Stimulated activated memory B cell treated with anti-CD40 and anti-IgM and Interleukin-4, amounts not matched to agents 10 μg/mL and 1 μg/mL and 100 μg/mL, for 72 hours (primary cell): ENCODE measurements around the gene BRF1.

Experiments
- ATAC-seq: fragments of 150-1000 bp; cut with Tn5 transposase; 2 replicates; pipeline ENCODE4 v1.10.0; 2021
- H3K27ac Mint-ChIP-seq: one replicate; pipeline ENCODE4 v1.8.0; 2022; ENCODE audit warnings: mild to moderate bottlenecking, mixed read lengths
- H3K27me3 Mint-ChIP-seq: one replicate; pipeline ENCODE4 v1.8.0; 2022; ENCODE audit warnings: mixed read lengths
- H3K36me3 Mint-ChIP-seq: one replicate; pipeline ENCODE4 v1.8.0; 2022; ENCODE audit warnings: mixed read lengths
- H3K4me1 Mint-ChIP-seq: one replicate; pipeline ENCODE4 v1.8.0; 2022; ENCODE audit warnings: mixed read lengths
- H3K4me3 Mint-ChIP-seq: one replicate; pipeline ENCODE4 v1.8.0; 2022; ENCODE audit warnings: mild to moderate bottlenecking, moderate library complexity, mixed read lengths
- H3K9me3 Mint-ChIP-seq: one replicate; pipeline ENCODE4 v1.8.0; 2022; ENCODE audit warnings: mixed read lengths

The BRF1 gene

DNA sequence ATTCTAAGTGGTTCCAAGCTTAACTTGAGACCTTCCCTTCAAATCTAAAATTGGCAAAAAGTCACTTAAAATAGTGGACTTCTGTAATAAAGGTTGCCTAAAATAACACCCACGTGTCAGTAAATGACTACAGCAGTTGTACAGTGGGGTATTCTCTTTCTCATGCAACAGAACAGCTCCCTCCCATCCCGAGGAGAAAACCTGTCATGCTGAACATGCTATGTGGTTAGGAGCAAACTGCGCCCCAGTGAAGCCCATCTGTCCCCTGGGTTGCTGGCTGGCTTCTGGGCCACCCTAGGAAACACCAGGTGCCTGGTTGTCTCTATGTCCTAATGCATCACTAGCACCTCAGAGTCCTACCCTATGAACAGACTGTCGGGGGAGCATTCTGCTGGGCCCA, 49.8 kb downstream of the BRF1 start:
- Mint-ChIP-seq H3K4me1 (peaks cover 48% of the 10 kb centered on the region), H3K27ac (no peak overlapping the region)

DNA sequence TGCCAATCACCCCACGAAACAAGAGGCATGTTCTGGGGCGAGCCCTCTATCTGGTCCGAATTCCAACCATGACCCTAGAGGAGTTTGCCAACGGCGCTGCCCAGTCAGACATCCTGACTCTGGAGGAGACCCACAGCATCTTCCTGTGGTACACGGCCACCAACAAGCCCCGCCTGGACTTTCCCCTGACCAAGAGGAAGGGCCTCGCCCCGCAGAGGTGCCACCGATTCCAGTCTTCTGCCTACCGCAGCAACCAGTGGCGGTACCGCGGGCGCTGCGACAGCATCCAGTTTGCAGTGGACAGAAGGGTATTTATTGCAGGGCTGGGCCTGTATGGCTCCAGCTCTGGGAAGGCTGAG, 50.8 kb downstream of the BRF1 start:
- Mint-ChIP-seq H3K27ac (peak overlapping the region; percentile 61), H3K27me3 (no peaks in the 10 kb centered on the region), H3K4me3 (peak overlapping the region; percentile 69), H3K36me3 (peaks cover 21% of the 10 kb centered on the region), H3K4me1 (peaks cover 49% of the 10 kb centered on the region), H3K9me3 (no peaks in the 10 kb centered on the region)
- ATAC-seq = no peak

More for the DNA sequence above, 49.8 kb downstream of the BRF1 start:
- ATAC-seq = no peak
- H3K36me3 Mint-ChIP-seq = peaks cover 21% of the 10 kb centered on the region
- H3K27me3 Mint-ChIP-seq = no peaks in the 10 kb centered on the region
- no peak overlapping the region for H3K4me3 Mint-ChIP-seq
- no peaks in the 10 kb centered on the region for H3K9me3 Mint-ChIP-seq

DNA sequence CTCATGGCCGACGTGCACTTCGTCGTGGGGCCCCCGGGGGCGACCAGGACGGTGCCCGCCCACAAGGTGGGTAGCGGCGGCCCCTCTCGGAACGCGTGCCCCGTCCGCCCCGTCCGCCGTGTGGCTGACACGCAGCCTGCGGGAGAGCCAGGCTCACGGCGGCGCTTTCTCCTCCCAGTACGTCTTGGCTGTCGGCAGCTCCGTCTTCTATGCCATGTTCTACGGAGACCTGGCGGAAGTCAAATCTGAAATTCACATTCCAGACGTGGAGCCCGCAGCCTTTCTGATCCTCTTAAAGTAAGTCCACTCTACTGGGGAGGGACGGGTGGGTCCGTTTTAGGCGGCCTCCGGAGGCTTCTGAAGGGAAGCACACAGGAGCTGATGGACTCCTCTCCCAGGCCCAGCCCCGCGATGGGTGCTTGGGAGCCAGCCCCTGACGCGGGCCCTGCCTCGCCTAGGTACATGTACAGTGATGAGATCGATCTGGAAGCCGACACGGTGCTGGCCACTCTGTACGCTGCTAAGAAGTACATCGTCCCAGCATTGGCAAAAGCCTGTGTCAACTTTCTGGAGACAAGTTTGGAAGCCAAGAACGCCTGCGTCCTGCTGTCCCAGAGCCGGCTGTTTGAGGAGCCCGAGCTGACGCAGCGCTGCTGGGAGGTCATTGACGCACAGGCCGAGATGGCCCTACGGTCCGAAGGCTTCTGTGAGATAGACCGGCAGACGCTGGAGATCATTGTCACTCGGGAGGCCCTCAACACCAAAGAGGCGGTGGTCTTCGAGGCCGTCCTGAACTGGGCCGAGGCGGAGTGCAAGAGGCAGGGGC, 51.4 kb downstream of the BRF1 start:
- no peak for ATAC-seq
- peak overlapping the region; percentile 69 for H3K4me3 Mint-ChIP-seq
- peaks cover 24% of the 10 kb centered on the region for H3K36me3 Mint-ChIP-seq
- H3K27me3 Mint-ChIP-seq = no peaks in the 10 kb centered on the region
- no peaks in the 10 kb centered on the region for H3K9me3 Mint-ChIP-seq
- H3K27ac Mint-ChIP-seq = peak overlapping the region; percentile 61
- peaks cover 49% of the 10 kb centered on the region for H3K4me1 Mint-ChIP-seq

GRCh38 chr14:105248368-105249181, 52.2 kb downstream of the BRF1 start, which contains the start of gene BTBD6:
TSS of gene BTBD6 (plus strand) at chr14:105248533. CDS start at chr14:105248712, 179 bp downstream.
- peak within 1 kb of the TSS; percentile 85 for H3K4me3 Mint-ChIP-seq

DNA sequence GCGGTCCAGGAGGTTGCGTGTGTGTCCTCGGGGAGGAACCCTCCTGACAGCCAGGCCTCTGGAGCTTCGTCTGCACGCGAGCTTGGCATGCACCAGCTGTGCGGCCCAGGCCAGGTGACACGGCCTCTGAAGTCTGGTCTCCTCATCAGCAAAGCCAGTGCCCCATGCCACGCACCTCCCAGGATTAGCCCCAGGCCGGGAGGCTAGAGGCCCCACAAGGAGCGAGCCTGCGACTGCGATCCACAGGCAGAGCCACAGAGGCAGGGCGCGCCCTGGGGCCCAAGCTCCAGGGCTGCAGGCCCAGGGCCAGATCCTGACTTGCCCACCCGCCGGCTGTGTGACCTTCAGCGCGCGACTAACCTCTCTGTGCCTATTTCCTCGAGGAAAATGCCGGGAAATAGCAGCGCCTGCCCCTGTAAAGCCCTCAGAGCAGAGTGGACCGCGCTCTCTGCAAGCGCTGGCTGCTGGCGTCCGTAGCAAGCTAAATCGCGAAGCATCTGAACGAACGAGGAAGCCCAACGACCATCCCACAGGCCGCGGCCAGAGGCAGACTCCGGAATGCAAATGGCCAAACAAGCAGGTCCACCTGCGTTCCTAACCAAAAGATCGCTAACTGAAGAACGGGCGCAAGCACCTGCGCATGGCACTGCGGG, 53.0 kb downstream of the BRF1 start:
- Mint-ChIP-seq H3K27ac (peak overlapping the region; percentile 76), H3K4me1 (peaks cover 49% of the 10 kb centered on the region), H3K9me3 (no peaks in the 10 kb centered on the region), H3K4me3 (peak overlapping the region; percentile 85), H3K36me3 (peaks cover 31% of the 10 kb centered on the region), H3K27me3 (no peaks in the 10 kb centered on the region)
- no peak for ATAC-seq

More at GRCh38 chr14:105248368-105249181, 52.2 kb downstream of the BRF1 start, which contains the start of gene BTBD6:
- no peaks in the 10 kb centered on the region for H3K9me3 Mint-ChIP-seq
- peak; percentile 95 for ATAC-seq
- peaks cover 49% of the 10 kb centered on the region for H3K4me1 Mint-ChIP-seq
- H3K27ac Mint-ChIP-seq = peak within 1 kb of the TSS; percentile 76
- H3K36me3 Mint-ChIP-seq = peaks cover 28% of the 10 kb centered on the region
- no peaks in the 10 kb centered on the region for H3K27me3 Mint-ChIP-seq

- H3K4me3 Mint-ChIP-seq = no peak overlapping the region
- H3K4me1 Mint-ChIP-seq = peaks cover 49% of the 10 kb centered on the region
- no peak for ATAC-seq
- no peaks in the 10 kb centered on the region for H3K27me3 Mint-ChIP-seq
- H3K9me3 Mint-ChIP-seq = no peaks in the 10 kb centered on the region
- peak overlapping the region; percentile 76 for H3K27ac Mint-ChIP-seq
- H3K36me3 Mint-ChIP-seq = peaks cover 31% of the 10 kb centered on the region
Observed at GRCh38 chr14:105247026-105247425, 53.8 kb downstream of the BRF1 start.

DNA sequence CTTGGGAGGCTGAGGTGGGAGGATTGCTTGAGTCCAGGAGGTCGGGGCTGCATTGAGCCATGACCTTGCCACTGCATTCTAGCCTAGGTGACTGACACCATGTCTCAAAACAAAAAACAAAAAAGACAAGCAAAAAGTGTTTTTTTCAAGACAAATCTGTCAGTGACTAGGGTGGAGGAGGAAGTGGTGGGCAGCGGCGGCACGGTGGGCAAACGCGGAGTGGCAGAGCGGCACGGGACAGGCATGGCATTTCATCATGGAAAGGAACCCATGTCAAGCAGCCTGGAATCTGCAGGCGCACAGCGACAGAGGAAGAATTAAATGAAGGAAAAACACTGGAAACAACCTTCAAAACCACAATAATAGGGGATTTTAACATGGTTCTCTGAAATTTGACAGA, 56.5 kb downstream of the BRF1 start:
- no peak overlapping the region for H3K27ac Mint-ChIP-seq
- no peak for ATAC-seq
- no peak overlapping the region for H3K4me3 Mint-ChIP-seq
- peaks cover 26% of the 10 kb centered on the region for H3K4me1 Mint-ChIP-seq
- no peaks in the 10 kb centered on the region for H3K27me3 Mint-ChIP-seq
- H3K9me3 Mint-ChIP-seq = no peaks in the 10 kb centered on the region
- H3K36me3 Mint-ChIP-seq = peaks cover 17% of the 10 kb centered on the region

GRCh38 chr14:105241641-105242040, 59.2 kb downstream of the BRF1 start:
- no peak for ATAC-seq
- Mint-ChIP-seq H3K4me3 (no peak overlapping the region), H3K27me3 (no peaks in the 10 kb centered on the region), H3K27ac (no peak overlapping the region), H3K36me3 (peaks cover 15% of the 10 kb centered on the region), H3K9me3 (no peaks in the 10 kb centered on the region), H3K4me1 (peaks cover 9% of the 10 kb centered on the region)

GRCh38 chr14:105240811-105241576, 59.8 kb downstream of the BRF1 start:
- Mint-ChIP-seq H3K9me3 (no peaks in the 10 kb centered on the region), H3K27ac (no peak overlapping the region), H3K4me1 (peaks cover 7% of the 10 kb centered on the region), H3K36me3 (peaks cover 15% of the 10 kb centered on the region), H3K27me3 (no peaks in the 10 kb centered on the region), H3K4me3 (no peak overlapping the region)
- ATAC-seq = no peak

DNA sequence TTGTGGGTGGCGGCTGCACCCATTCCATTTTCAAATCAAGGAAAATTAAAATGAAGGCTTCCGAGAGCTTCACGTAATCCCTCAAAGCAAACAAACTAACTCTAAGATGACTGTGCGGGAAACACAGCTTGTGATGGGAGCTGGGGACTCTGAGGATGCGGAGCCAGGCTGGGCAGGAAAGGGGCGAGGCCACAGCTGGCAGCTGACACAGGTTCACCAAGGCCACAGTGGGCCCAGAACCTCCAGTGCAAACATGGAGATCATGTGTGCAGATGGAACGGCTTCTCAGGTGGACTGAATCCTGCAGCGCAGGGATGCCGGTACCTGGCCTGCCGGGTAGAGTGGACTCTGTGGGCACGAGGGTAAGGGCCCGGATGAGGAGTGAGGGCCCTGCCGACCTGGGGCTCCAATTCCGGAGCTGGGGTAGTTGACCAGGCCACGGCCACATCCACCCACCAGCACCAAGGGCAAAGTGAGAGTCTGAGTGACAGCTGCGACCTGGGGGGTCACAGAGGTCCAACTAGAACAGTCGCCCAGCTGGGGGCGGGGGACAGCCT, 71.6 kb downstream of the BRF1 start:
- H3K27me3 Mint-ChIP-seq = no peaks in the 10 kb centered on the region
- H3K27ac Mint-ChIP-seq = no peak overlapping the region
- H3K9me3 Mint-ChIP-seq = no peaks in the 10 kb centered on the region
- no peak overlapping the region for H3K4me3 Mint-ChIP-seq
- H3K4me1 Mint-ChIP-seq = no peaks in the 10 kb centered on the region
- no peak for ATAC-seq
- peaks cover 20% of the 10 kb centered on the region for H3K36me3 Mint-ChIP-seq

DNA sequence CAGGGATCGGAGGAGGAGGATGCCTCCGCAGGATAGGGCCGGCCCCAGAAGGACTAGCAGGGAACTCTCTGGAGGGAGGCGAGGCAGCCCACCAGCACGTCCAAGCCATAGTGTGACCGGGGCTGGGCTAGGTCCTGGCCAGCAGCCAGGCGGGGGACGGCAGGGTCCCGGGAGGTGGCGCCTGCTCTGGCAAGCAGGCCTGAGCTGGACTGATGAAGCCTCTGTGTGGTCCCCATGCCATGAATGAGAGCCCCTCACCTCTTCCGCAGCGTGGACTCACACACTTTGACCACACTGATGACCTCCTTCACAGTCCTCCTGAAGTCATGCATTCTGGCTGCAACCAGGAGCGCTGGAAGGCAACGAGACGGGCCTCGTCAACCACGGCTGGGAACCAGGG, 72.2 kb downstream of the BRF1 start:
- ATAC-seq = no peak
- Mint-ChIP-seq H3K36me3 (peaks cover 21% of the 10 kb centered on the region), H3K9me3 (no peaks in the 10 kb centered on the region), H3K4me1 (no peaks in the 10 kb centered on the region), H3K4me3 (no peak overlapping the region), H3K27me3 (no peaks in the 10 kb centered on the region), H3K27ac (no peak overlapping the region)

DNA sequence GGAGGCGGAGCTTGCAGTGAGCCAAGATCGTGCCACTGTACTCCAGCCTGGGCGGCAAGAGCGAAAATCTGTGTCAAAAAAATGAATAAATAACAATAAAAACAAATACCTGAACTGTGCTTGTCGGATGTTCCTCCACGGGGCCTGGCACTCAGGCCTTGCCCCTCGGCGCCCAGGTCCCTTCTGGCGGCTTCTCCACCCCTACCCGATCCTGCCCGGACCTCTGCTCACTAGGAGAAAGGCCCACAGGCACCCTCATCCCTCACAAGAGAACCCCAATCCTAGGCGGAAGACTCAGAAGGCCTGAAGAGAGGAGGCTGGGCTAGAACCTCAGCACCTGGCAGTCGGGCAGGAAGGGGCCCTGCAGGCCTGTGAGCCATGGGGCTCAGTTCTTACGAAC, 73.5 kb downstream of the BRF1 start:
- H3K36me3 Mint-ChIP-seq = peaks cover 32% of the 10 kb centered on the region
- no peaks in the 10 kb centered on the region for H3K9me3 Mint-ChIP-seq
- no peak overlapping the region for H3K27ac Mint-ChIP-seq

GRCh38 chr14:105226198-105226597, 74.6 kb downstream of the BRF1 start:
- Mint-ChIP-seq H3K27me3 (no peaks in the 10 kb centered on the region), H3K4me1 (no peaks in the 10 kb centered on the region), H3K36me3 (peaks cover 40% of the 10 kb centered on the region), H3K4me3 (no peak overlapping the region), H3K9me3 (no peaks in the 10 kb centered on the region), H3K27ac (no peak overlapping the region)
- ATAC-seq = no peak

More for the DNA sequence above, 73.5 kb downstream of the BRF1 start:
- Mint-ChIP-seq H3K4me3 (no peak overlapping the region), H3K4me1 (no peaks in the 10 kb centered on the region), H3K27me3 (no peaks in the 10 kb centered on the region)
- ATAC-seq = no peak

GRCh38 chr14:105224845-105225570, 75.8 kb downstream of the BRF1 start:
- Mint-ChIP-seq H3K27me3 (no peaks in the 10 kb centered on the region), H3K9me3 (no peaks in the 10 kb centered on the region), H3K4me3 (no peak overlapping the region), H3K4me1 (no peaks in the 10 kb centered on the region), H3K27ac (no peak overlapping the region), H3K36me3 (peaks cover 40% of the 10 kb centered on the region)
- no peak for ATAC-seq
